NCI-H146 (cell line): ENCODE data around the gene BFSP2.
A peak's percentile ranks its signal among the peaks of the same experiment; 100 is the strongest.
"Not testable (repeated sequence)": the region's sequence is repeated elsewhere in the genome, so short reads cannot be mapped to it uniquely, and the experiment has no call there.

Experiments
- DNase-seq: peaks from one replicate; lab custom pipeline; 2025; lab: John Stamatoyannopoulos, UW

BFSP2 gene

DNA sequence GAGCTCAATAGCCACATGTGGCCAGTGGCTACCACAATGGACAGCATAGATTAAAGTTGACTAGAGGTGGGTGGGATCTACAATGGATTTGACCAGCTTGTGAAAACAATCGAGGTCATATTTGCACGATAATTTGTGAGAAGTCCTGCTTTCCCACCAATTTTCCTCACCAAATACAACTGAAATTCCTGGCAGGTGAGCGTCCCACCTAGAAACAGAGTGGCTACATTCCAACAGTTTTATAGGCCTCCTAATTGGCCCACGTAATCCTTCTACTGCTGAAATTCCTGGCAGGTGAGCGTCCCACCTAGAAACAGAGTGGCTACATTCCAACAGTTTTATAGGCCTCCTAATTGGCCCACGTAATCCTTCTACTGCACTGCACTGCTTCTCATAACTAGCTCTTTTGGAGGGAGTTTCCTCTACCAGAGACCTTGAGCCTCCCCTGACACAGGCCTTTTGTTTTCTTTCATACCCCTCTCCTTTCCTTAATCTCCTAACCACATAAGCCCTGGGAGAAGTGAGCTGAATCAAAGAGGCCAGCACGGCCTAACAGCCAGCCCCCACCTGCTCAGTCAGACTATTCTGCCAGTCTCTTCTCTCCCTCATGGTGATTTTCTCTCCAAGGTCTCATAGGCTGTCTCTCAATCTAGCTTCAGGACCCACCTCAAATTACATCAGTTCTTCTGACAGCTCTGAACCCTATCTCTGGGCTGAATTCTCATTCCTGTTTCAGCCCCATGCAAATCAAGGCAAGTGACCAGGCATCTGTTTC lies 80.2 kb downstream of the BFSP2 start:
- DNase-seq: no peak

- DNase-seq: not testable (repeated sequence)
These were observed 82.6 kb downstream of the BFSP2 start for GRCh38 chr3:133482474-133482873.

- no peak for DNase-seq
These were observed 86.8 kb downstream of the BFSP2 start for GRCh38 chr3:133486658-133487057.

- no peak for DNase-seq
These were observed 87.3 kb downstream of the BFSP2 start for GRCh38 chr3:133487204-133487603.

DNA sequence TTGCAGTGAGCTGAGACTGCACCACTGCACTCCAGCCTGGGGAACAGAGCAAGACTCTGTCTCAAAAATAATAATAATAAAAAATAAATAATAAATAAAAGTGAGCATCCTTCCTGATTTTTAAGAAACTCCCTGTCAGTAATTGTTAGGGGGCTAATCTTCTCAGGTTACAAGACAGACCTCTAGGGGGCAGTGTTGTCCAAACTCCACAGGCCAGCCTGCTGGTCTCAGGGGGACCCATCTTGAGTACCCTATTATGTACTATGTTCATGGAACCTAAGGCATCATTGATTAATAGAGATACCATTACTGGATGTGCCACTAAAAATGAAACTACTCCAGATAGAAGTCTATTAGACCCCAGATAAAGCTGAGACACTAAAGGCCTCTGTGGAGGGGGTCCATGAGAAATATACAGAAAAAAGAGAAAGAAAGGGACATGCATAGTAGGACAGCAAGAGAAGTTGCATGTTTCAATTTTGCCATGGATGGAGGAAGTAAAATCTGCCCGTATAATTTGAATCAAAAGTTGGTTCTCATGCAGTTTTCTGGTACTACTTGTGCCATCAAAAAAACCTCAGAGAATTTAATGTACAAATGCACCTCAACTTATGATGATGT lies 88.2 kb downstream of the BFSP2 start:
- DNase-seq: no peak

- no peak for DNase-seq
These were observed 89.0 kb downstream of the BFSP2 start for GRCh38 chr3:133488785-133489367.

DNA sequence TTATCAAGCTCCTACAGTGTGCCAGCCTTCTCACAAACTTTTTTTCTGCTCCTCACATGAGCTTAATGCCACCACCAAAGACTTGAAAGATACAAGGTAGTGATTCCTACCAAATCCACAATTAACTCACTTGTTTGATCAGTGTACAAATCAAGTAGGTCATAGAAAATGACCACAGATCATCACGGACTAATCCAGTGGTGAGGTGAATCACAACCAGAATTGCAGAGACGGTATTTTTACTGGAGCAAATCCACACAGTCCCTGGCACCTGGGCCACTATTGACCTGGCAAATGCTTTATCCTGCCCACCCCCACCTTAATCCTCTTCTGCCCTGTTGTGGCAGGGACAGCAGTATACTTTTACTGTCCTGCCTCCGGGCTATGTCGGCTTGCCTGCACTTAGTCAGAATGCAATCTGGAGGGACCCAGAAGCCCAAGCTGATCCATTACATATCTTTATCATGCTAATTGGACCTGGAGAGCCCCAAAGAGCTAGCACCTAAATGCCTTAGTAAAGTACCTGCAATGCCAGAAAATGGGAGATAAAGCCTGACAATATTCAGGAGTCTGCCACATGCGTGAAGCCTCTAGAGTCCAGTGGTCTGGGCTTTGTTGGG lies 89.7 kb downstream of the BFSP2 start:
- no peak for DNase-seq

- DNase-seq: no peak
These were observed 90.9 kb downstream of the BFSP2 start for GRCh38 chr3:133490468-133491351.

DNA sequence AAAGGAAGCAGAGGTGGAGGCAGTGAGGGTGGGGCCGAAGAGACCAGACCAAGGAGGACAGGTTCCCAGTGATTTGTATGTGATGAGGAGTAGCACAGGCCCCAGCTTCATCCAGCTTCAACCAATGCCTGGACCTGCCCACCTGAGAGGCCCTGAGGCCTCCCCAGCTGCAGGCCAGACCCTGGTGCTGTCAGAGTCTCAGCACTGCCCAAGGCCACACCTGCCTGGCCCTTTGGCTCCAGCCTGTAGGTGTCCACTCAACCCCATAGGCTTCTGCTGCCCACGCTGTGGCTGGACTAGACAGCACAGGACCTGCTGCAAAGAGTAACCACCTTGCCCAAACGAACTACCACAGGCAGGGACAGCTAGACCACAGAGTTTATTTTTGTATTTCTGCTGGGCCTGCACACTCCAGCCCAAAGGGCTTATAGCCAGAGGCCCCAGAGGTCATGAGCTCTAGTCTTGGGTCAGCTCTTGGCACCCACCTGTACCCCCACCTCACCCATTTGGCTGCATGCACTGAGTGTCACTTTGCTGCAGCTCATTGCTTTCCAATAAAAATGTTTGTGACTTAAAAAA lies 91.7 kb downstream of the BFSP2 start:
- DNase-seq: no peak

DNA sequence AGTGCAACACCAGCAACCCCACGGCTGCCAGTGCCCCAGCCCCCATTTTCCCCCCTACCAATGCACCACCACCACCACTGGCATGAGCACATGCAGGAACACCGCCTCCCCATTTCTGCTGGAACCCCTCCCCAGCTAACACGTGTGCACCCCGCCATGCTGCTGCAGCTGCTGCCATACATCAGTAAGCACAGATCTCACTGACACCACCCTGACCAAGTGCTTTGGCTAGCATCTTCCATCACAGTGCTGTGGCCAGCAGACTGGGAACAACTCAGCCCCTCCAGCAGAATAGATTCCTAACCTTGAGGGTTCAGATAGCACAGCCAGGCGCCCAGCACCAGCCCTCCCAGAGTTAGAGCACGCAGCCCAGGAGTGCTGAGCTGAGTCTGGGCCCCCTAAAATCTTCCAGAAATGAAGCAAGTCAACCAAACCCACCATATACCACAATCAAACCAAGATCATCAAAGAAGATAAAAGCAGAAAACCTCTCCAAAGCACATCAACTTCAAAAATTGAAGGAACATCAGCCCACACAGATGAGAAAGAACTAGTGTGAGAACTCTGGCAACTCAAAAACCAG lies 92.4 kb downstream of the BFSP2 start:
- DNase-seq: no peak

DNA sequence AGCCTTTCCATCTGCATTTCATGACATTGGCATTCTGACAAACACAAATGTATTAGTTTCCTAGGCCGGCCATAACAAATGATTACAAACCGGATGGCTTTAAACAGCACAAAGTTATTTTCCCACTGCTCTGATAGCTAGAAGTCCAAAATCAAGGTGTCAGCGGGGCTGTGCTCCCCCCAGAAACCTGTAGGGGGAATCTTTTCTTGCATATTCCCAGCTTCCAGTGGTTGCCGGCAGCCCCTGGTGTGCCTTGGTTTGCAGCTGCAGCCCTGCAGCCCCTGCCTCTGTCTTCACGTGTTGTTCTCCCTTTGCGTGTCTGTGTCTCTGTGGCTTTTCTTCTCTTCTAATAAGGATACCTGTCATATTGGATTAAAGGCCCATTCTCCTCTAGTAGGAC lies 94.6 kb downstream of the BFSP2 start:
- peak; percentile 38 for DNase-seq

GRCh38 chr3:133502542-133502941 lies 102.7 kb downstream of the BFSP2 start:
- not testable (repeated sequence) for DNase-seq

- DNase-seq: no peak
These were observed 103.6 kb downstream of the BFSP2 start for GRCh38 chr3:133503409-133503808.

- DNase-seq: no peak
These were observed 104.9 kb downstream of the BFSP2 start for GRCh38 chr3:133504736-133505135.

GRCh38 chr3:133505813-133506212 lies 106.0 kb downstream of the BFSP2 start:
- DNase-seq: no peak

GRCh38 chr3:133506215-133506901 lies 106.5 kb downstream of the BFSP2 start:
- DNase-seq: no peak

GRCh38 chr3:133509488-133509887 lies 109.6 kb downstream of the BFSP2 start:
- no peak for DNase-seq

DNA sequence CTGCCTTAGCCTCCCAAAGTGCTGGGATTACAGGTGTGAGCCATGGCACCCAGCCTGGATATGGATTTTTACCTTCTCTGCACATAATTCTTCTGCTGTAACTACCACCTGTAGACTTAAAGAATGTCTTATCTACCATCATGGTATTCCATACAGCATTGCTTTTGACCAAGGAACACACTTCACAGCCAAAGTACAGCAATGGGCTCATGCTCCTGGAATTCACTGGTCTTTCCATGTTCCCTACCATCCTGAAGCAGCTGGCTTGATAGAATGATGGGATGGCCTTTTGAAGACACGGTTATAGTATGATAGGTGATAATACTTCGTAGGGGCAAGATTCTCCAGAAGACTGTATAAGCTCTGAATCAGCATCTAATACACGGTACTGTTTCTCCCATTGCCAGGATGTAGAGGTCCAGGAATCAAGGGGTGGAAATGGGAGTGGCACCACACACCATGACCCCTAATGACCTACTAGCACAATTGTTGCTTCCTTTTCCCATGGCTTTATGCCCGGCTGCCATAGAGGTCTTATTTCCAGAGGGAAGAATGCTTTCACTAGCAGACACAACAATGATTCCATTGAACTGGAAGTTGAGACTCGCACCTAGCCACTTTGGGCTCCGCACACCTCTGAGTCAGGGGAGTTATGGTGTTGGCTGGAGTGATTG lies 112.7 kb downstream of the BFSP2 start:
- DNase-seq: no peak

GRCh38 chr3:133514418-133514817 lies 114.6 kb downstream of the BFSP2 start:
- DNase-seq: no peak

DNA sequence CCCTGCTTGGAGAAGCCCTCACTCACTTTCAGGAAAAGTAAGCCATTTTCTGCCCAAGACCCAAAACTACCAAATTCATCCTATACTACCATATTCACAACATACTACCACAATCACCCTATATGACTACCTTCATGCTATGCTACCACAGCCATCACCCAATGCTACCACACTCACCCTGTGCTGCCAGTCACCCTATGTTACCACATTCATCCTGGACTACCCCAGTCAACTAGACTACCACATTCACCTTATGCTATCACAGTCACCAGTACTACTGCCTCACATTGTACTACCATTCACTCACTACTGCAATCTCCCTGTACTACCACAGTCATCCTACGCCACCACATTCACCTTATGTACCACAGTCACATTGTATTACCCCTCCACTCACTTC lies 115.3 kb downstream of the BFSP2 start:
- DNase-seq: no peak
